SIG-M5 treated with dmso at 0.1 percent for 504 hours (cell line): ENCODE results near the gene IGFBP3.

Source experiments
- DNase-seq: peaks from one replicate; lab custom pipeline; 2025; ENCODE audit not compliant: unreplicated experiment; lab: John Stamatoyannopoulos, UW

IGFBP3 gene

GRCh38 chr7:45923290-45923689 is 2.2 kb upstream of the IGFBP3 start:
- peak; percentile 73 for DNase-seq

GRCh38 chr7:45922810-45923209 is 1.7 kb upstream of the IGFBP3 start:
- no peak for DNase-seq

- no peak for DNase-seq
These were observed 837 bp upstream of the IGFBP3 start for GRCh38 chr7:45921699-45922519.

GRCh38 chr7:45921381-45921698 is 268 bp upstream of the IGFBP3 start:
- DNase-seq, result no peak

GRCh38 chr7:45919993-45920459 is 1.0 kb downstream of the IGFBP3 start:
- no peak for DNase-seq

GRCh38 chr7:45919231-45919784 is 1.8 kb downstream of the IGFBP3 start:
- no peak for DNase-seq

GRCh38 chr7:45918556-45918955 is 2.5 kb downstream of the IGFBP3 start:
- DNase-seq, result no peak

GRCh38 chr7:45917658-45918057 is 3.4 kb downstream of the IGFBP3 start:
- DNase-seq, result peak; percentile 53

- DNase-seq, result no peak
These were observed 4.0 kb downstream of the IGFBP3 start for GRCh38 chr7:45917064-45917463.

- no peak for DNase-seq
These were observed 5.5 kb downstream of the IGFBP3 start for GRCh38 chr7:45915606-45916005.

GRCh38 chr7:45914911-45915310 is 6.2 kb downstream of the IGFBP3 start:
- DNase-seq, result no peak

GRCh38 chr7:45912972-45913371 is 8.1 kb downstream of the IGFBP3 start:
- DNase-seq, result no peak

GRCh38 chr7:45911311-45911710 is 9.8 kb downstream of the IGFBP3 start:
- DNase-seq, result no peak

GRCh38 chr7:45910855-45911254 is 10.2 kb downstream of the IGFBP3 start:
- no peak for DNase-seq

GRCh38 chr7:45909561-45909960 is 11.5 kb downstream of the IGFBP3 start:
- no peak for DNase-seq

GRCh38 chr7:45902820-45903219 is 18.3 kb downstream of the IGFBP3 start:
- no peak for DNase-seq

GRCh38 chr7:45901566-45901965 is 19.5 kb downstream of the IGFBP3 start:
- DNase-seq, result no peak

GRCh38 chr7:45898222-45898621 is 22.9 kb downstream of the IGFBP3 start:
- no peak for DNase-seq

GRCh38 chr7:45897042-45897690 is 23.9 kb downstream of the IGFBP3 start:
- DNase-seq, result no peak

GRCh38 chr7:45894665-45895062 is 26.4 kb downstream of the IGFBP3 start:
- no peak for DNase-seq

GRCh38 chr7:45893996-45894664 is 26.9 kb downstream of the IGFBP3 start:
- no peak for DNase-seq
